ENCODE results near the gene NR1H3. TPM values are rescaled to one million over a fixed set of nuclear protein-coding genes. Genes with fewer than 3 reads are reported as not detected.
A peak's percentile ranks its signal among the peaks of the same experiment; 100 is the strongest.

The NR1H3 gene
- total and polyA plus RNA-seq, 8 donors = 8.9 to 60.0 (median 17.6) TPM

GRCh38 chr11:47253660-47254059 lies 4.1 kb upstream of the NR1H3 start:
- intact Hi-C loops (cut with DNase I) = no loop called here
- no peak for FAIRE-seq
- peaks cover 4 to 29% (median 9%) of the 10 kb centered on the region in 3 donors for H3K4me1 ChIP-seq
- H3K9me3 ChIP-seq = no peaks in the 10 kb centered on the region
- TF ChIP-seq CTCF (IDR thresholded peaks at IDR 0.05) = no peak
- H3K36me3 ChIP-seq = no peaks in the 10 kb centered on the region
- no peaks in the 10 kb centered on the region for H3K27me3 ChIP-seq
- DNase-seq = peak in 1 of 6 donors; percentile 18
- no peak overlapping the region for H3K4me3 ChIP-seq
- 52 to 57% methylated on average over 2 of the region's 2 CpGs for WGBS, 2 donors
- no peak for ATAC-seq
- peak overlapping the region in 2 of 4 donors; percentile 1 to 70 for H3K27ac ChIP-seq

DNA sequence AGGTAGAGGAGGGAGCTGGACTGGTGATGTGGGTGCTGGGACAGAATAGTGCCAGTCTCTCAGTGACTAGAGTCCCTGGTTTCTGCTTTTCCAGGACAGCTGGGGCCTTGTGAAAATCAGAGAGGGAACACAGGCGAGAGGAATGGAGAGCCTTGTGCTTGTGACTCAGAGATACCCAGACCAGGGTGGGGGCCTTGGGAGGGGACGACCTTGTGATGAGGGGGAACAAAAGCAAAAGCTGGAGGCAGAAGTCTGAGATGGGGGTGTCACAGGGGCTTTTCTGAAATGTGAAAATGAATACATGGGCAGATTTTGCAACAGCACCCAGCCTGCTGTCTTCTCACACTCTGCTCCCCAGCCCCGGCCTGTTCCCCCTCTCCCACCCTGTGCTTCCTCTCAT lies 3.4 kb upstream of the NR1H3 start:
- no peak for TF ChIP-seq CTCF (IDR thresholded peaks at IDR 0.05)
- Histone ChIP-seq H3K4me3 (no peak overlapping the region), H3K36me3 (no peaks in the 10 kb centered on the region), H3K27ac (peak overlapping the region in 3 of 4 donors; percentile 1 to 70 (median 66)), H3K4me1 (peaks cover 4 to 29% (median 7%) of the 10 kb centered on the region in 3 donors), H3K27me3 (no peaks in the 10 kb centered on the region), H3K9me3 (no peaks in the 10 kb centered on the region)
- DNase-seq = peak in 1 of 6 donors; percentile 39
- 34 to 46% methylated on average over 3 of the region's 3 CpGs for WGBS, 2 donors
- peak in 2 of 4 donors; percentile 4 to 9 for ATAC-seq
- FAIRE-seq = no peak
- intact Hi-C loops (cut with DNase I) = no loop called here

GRCh38 chr11:47256374-47256773 lies 1.4 kb upstream of the NR1H3 start:
- H3K36me3 ChIP-seq = no peaks in the 10 kb centered on the region
- FAIRE-seq (no peak), DNase-seq (no peak), ATAC-seq (no peak)
- intact Hi-C loops (cut with DNase I) = no loop called here
- H3K4me1 ChIP-seq = peaks cover 4 to 29% (median 4%) of the 10 kb centered on the region in 3 donors
- H3K9me3 ChIP-seq = no peaks in the 10 kb centered on the region
- TF ChIP-seq CTCF (IDR thresholded peaks at IDR 0.05) = no peak
- 82 to 84% methylated on average over 6 of the region's 6 CpGs for WGBS, 2 donors
- no peaks in the 10 kb centered on the region for H3K27me3 ChIP-seq
- H3K4me3 ChIP-seq = no peak overlapping the region
- H3K27ac ChIP-seq = peak overlapping the region in 1 of 4 donors; percentile 28

DNA sequence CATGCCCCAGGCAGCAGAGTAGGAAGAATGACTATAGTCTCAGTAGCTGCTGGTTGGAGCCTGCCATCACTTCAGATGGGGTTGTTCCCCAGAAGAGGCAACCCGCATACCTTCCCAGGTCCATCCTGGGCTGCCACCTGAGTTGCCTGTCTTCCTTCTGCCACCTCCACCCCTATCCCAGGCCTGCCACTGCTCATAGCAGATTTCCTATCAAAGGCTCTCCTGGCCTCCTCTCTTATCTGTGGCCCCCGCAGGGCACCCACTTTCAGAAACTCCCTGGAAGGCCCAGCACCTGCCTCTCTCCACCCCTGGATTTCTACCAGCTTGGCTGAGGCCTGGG lies 649 bp upstream of the NR1H3 start:
- ATAC-seq = no peak
- no peaks in the 10 kb centered on the region for H3K9me3 ChIP-seq
- H3K4me3 ChIP-seq = peak overlapping the region in 2 of 4 donors; percentile 25 to 42
- FAIRE-seq = no peak
- intact Hi-C loops (cut with DNase I) = no loop called here
- no peaks in the 10 kb centered on the region for H3K36me3 ChIP-seq
- H3K27me3 ChIP-seq = no peaks in the 10 kb centered on the region
- peaks cover 4 to 29% (median 4%) of the 10 kb centered on the region in 3 donors for H3K4me1 ChIP-seq
- no peak for TF ChIP-seq CTCF (IDR thresholded peaks at IDR 0.05)
- no peak for DNase-seq
- peak overlapping the region; percentile 57 to 77 (median 64) for H3K27ac ChIP-seq
- 29 to 30% methylated on average over 2 of the region's 2 CpGs for WGBS, 2 donors

GRCh38 chr11:47258317-47258902 lies 614 bp downstream of the NR1H3 start:
- no peaks in the 10 kb centered on the region for H3K36me3 ChIP-seq
- intact Hi-C loops (cut with DNase I) = no loop called here
- H3K9me3 ChIP-seq = no peaks in the 10 kb centered on the region
- peak overlapping the region in 2 of 4 donors; percentile 25 to 42 for H3K4me3 ChIP-seq
- TF ChIP-seq CTCF (IDR thresholded peaks at IDR 0.05) = no peak
- no peak for FAIRE-seq
- H3K4me1 ChIP-seq = peaks cover 4 to 29% (median 4%) of the 10 kb centered on the region in 3 donors
- peak in 1 of 6 donors; percentile 21 for DNase-seq
- H3K27me3 ChIP-seq = no peaks in the 10 kb centered on the region
- WGBS, 2 donors = 49 to 51% methylated on average over 11 of the region's 11 CpGs
- no peak for ATAC-seq
- H3K27ac ChIP-seq = peak overlapping the region in 3 of 4 donors; percentile 57 to 77 (median 69)
